PFSK-1 (cell line): ENCODE results near the gene CD9.

Experiments
- FOXP2 ChIP-seq: optimal IDR thresholded peaks from 2 replicates; pipeline ENCODE3; 2011; ENCODE audit warnings: borderline replicate concordance, control low read depth, inconsistent platforms; ENCODE audit not compliant: insufficient read depth; ENCODE audit errors: extremely low read length, extremely low read depth
- POLR2AphosphoS5 ChIP-seq: IDR thresholded peaks from 2 replicates; pipeline ENCODE4 v1.6.1; 2012; ENCODE audit warnings: low read depth, mild to moderate bottlenecking, control low read depth, low read length, moderate library complexity
- REST ChIP-seq, 2 experiments: IDR thresholded peaks; 2 replicates each; pipeline versions ENCODE4 v1.6.1 to v1.8.0; 2011 to 2012; ENCODE audit warnings: low read depth in 2 of 2, low read length in 2 of 2, control low read depth in 1 of 2, inconsistent platforms in 1 of 2, mild to moderate bottlenecking in 1 of 2, moderate library complexity in 1 of 2; ENCODE audit not compliant: insufficient read depth in 1 of 2
- SIN3A ChIP-seq: IDR thresholded peaks from 2 replicates; pipeline ENCODE4 v1.6.1; 2012; ENCODE audit warnings: mild to moderate bottlenecking, low read length, moderate library complexity, borderline replicate concordance; ENCODE audit not compliant: insufficient read depth
- TAF1 ChIP-seq: IDR thresholded peaks from 2 replicates; pipeline ENCODE4 v1.6.1; 2012; ENCODE audit warnings: low read length, control low read depth, borderline replicate concordance; ENCODE audit not compliant: insufficient read depth

The CD9 gene

DNA sequence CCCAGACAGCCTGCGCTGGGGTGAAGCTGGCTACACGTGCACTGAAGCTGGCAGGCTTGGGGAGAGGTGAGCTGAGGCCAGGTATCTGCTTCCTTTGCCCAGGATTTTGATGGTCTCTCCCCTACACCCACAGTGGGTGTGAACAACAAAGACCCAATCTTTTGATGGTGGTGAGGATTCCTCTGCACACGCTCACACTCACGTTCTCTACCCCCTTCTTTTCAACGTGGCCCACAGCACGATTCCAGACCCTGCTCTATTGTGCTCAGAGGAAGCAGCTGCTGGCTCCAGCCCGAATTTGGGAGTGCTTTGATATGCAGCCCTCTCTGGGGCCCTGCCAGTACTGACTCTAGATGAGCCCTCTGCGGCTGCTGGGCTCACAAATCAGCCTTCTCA, 4.9 kb downstream of the CD9 start:
- no peak for TF ChIP-seq TAF1
- no peak for TF ChIP-seq FOXP2
- TF ChIP-seq REST (IDR thresholded peaks at IDR 0.05; ENCODE audit: insufficient read depth in 1 of 2, low read depth in 2 of 2, low read length in 2 of 2), result no peak
- no peak for TF ChIP-seq SIN3A
- no peak for TF ChIP-seq POLR2AphosphoS5

DNA sequence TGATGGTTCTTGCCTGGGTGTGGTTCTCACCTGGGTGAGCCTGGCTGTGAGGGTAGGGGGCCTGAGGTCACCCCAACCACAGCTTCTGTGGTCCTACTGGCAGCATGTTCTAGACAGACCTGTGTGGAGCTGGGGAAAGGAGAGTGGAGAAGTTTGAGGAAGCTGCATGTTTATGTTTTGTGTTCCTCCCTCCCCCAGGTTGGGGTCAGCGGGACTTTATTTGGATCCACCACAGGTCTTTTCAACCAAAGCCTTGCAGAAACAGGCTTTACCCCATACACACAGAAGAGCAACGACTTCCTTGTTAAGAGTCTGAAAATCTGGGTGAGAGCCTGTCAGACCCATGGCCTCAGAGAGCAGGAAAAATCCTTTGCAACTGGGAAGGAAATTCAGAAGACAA, 5.6 kb downstream of the CD9 start:
- TF ChIP-seq TAF1 (no peak), SIN3A (no peak), FOXP2 (no peak), REST (IDR thresholded peaks at IDR 0.05; ENCODE audit: insufficient read depth in 1 of 2, low read depth in 2 of 2, low read length in 2 of 2) (no peak), POLR2AphosphoS5 (no peak)

- TF ChIP-seq POLR2AphosphoS5, result no peak
- TF ChIP-seq REST (IDR thresholded peaks at IDR 0.05; ENCODE audit: insufficient read depth in 1 of 2, low read depth in 2 of 2, low read length in 2 of 2), result no peak
- no peak for TF ChIP-seq TAF1
- TF ChIP-seq SIN3A, result no peak
- TF ChIP-seq FOXP2, result no peak
Observed at GRCh38 chr12:6206327-6206726, 6.1 kb downstream of the CD9 start.

DNA sequence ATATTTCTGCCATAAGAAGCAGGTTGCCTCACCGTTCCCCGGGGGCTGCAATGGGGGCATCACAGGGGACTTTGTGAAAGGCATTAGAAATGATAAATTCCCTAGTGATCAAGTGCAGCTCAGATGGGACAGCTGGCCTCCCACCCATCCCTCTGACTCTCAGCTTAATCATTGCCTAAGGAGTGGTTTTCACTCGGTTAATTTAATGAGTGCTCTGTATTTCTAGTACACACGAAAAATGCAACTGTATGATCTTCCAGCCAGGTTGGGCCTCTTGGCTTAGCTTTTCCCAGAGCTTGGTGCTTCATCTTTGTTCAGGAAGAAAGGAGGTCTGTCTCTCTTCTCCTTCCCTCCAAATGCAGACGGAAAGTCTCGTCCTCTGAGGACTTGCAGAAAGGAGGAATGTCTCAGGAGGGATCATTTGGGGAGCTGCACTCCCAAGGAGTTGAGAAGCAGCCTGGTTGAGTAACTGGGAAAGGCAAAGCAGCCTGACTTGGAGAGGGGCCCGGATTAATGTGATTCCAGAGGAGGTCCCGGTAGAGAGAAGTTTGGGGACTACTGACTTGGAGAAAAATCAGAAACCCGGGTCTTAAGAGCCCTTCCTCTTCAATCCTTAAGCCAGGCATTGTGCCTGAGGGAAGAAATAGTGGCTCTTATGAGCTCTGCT, 7.2 kb downstream of the CD9 start:
- no peak for TF ChIP-seq TAF1
- TF ChIP-seq FOXP2, result no peak
- TF ChIP-seq SIN3A, result no peak
- no peak for TF ChIP-seq REST (IDR thresholded peaks at IDR 0.05; ENCODE audit: insufficient read depth in 1 of 2, low read depth in 2 of 2, low read length in 2 of 2)
- no peak for TF ChIP-seq POLR2AphosphoS5

DNA sequence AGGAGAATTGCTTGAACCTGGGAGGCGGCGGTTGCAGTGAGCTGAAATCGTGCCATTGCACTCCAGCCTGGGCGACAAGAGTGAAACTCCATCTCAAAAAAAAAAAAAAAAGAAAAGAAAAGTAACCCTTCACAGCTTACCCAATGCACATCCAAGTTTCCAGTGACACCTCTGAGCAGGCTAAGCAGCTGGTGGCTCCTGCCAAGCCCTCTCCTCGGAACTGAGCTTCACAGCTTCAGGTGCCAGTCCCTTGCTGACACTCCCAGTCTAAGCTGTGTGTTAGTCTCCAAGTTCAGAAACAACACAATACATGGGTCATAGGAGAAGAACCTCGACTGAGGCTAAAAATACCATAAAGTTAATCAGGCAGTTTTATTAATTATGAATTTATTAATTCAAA, 7.9 kb downstream of the CD9 start:
- TF ChIP-seq SIN3A, result no peak
- no peak for TF ChIP-seq POLR2AphosphoS5
- TF ChIP-seq TAF1, result no peak
- no peak for TF ChIP-seq FOXP2
- no peak for TF ChIP-seq REST (IDR thresholded peaks at IDR 0.05; ENCODE audit: insufficient read depth in 1 of 2, low read depth in 2 of 2, low read length in 2 of 2)
